B cell (primary cell): ENCODE data around the gene SHC2. TPM values are rescaled to one million over a fixed set of nuclear protein-coding genes. Genes with fewer than 3 reads are reported as not detected.

Experiments
- ATAC-seq: fragments of 200-7000 bp; cut with Tn5 transposase; one replicate; pipeline ENCODE4 v1.10.0; 2021; ENCODE audit warnings: low read depth, mild to moderate bottlenecking, moderate number of reproducible peaks, moderate library complexity
- CTCF ChIA-PET: fragments of 350-600 bp; sonication (Branson Sonifier 250); formaldehyde crosslinking; loops from one replicate; lab custom pipeline; 2021; ENCODE audit warnings: antibody characterized with exemption, inconsistent platforms; lab: Charles Lee
- POLR2A ChIA-PET: fragments of 350-600 bp; sonication (Branson Sonifier 250); formaldehyde crosslinking; loops from one replicate; lab custom pipeline; 2021; ENCODE audit warnings: antibody characterized with exemption; lab: Charles Lee
- DNase-seq: peaks from one replicate; pipeline ENCODE4 v3.0.0; 2013
- H2AFZ ChIP-seq: 2 replicates; pipeline ENCODE4 v1.6.1; 2012; ENCODE audit warnings: mild to moderate bottlenecking, low read depth, low read length; ENCODE audit not compliant: insufficient read depth, poor library complexity, severe bottlenecking
- H3K27ac ChIP-seq, 2 donors: 1 replicate in 1 of 2; 2 replicates in 1 of 2; pipeline ENCODE4 v1.5.1; 2012 to 2013; ENCODE audit warnings: low read length in 2 of 2, mild to moderate bottlenecking in 2 of 2, moderate library complexity in 1 of 2
- H3K27me3 ChIP-seq, 4 experiments: fragments of 200-600 bp in 1 of 4; sonication (generic) in 1 of 4; replicated peaks in 1 of 4; 1 replicate in 2 of 4; 2 replicates in 2 of 4; pipeline versions ENCODE4 v1.6.1 to v1.7.0; 2013 to 2016; ENCODE audit warnings: low read length in 3 of 4, mild to moderate bottlenecking in 2 of 4, mixed read lengths in 1 of 4, moderate library complexity in 1 of 4; ENCODE audit not compliant: insufficient read depth in 4 of 4, control insufficient read depth in 3 of 4; ENCODE audit errors: control extremely low read depth in 1 of 4
- H3K36me3 ChIP-seq, 2 experiments: replicated peaks in 1 of 2; 1 replicate in 1 of 2; 2 replicates in 1 of 2; pipeline versions ENCODE4 v1.6.1 to v1.7.1; 2013; ENCODE audit warnings: low read length in 1 of 2; ENCODE audit not compliant: insufficient read depth in 2 of 2, control insufficient read depth in 1 of 2; ENCODE audit errors: control extremely low read depth in 1 of 2, extremely low read depth in 1 of 2
- H3K4me1 ChIP-seq, 2 donors: fragments of 200-600 bp in 1 of 2; sonication (generic) in 1 of 2; 1 replicate in 1 of 2; 2 replicates in 1 of 2; pipeline versions ENCODE4 v1.5.1 to v1.6.1; 2013 to 2017; ENCODE audit warnings: low read length in 2 of 2; ENCODE audit not compliant: control insufficient read depth in 2 of 2, insufficient read depth in 2 of 2
- H3K4me2 ChIP-seq: replicated peaks from 2 replicates; pipeline ENCODE3; 2012; ENCODE audit warnings: mild to moderate bottlenecking, low read depth, low read length; ENCODE audit not compliant: poor library complexity, severe bottlenecking
- H3K4me3 ChIP-seq, 5 experiments: fragments of 200-600 bp in 1 of 5; sonication (generic) in 1 of 5; 1 replicate in 3 of 5; 2 replicates in 2 of 5; pipeline versions ENCODE4 v1.5.1 to v1.7.0; 2011 to 2016; ENCODE audit warnings: low read length in 4 of 5, mild to moderate bottlenecking in 4 of 5, low read depth in 2 of 5, control low read depth in 1 of 5, moderate library complexity in 1 of 5; ENCODE audit not compliant: insufficient read depth in 1 of 5; ENCODE audit errors: control extremely low read depth in 1 of 5, extremely low read depth in 1 of 5
- H3K79me2 ChIP-seq: fragments of 200-600 bp; sonication (generic); one replicate; pipeline ENCODE4 v1.6.0; 2016; ENCODE audit warnings: low read length; ENCODE audit not compliant: control insufficient read depth, insufficient read depth
- H3K9ac ChIP-seq: fragments of 200-600 bp; sonication (generic); 2 replicates; pipeline ENCODE4 v1.6.1; 2017; ENCODE audit warnings: mild to moderate bottlenecking, low read length, moderate library complexity
- H3K9me3 ChIP-seq, 3 donors: one replicate each; pipeline versions ENCODE4 v1.6.1 to v1.7.1; 2013; ENCODE audit warnings: low read length in 2 of 3; ENCODE audit not compliant: control insufficient read depth in 2 of 3, insufficient read depth in 1 of 3; ENCODE audit errors: control extremely low read depth in 1 of 3
- H4K20me1 ChIP-seq: 2 replicates; pipeline ENCODE4 v1.6.0; 2012; ENCODE audit warnings: mild to moderate bottlenecking, low read length; ENCODE audit not compliant: insufficient read depth, control insufficient read depth, poor library complexity, severe bottlenecking
- H3K27ac Mint-ChIP-seq: one replicate; pipeline ENCODE4 v1.8.0; 2021; ENCODE audit warnings: mixed read lengths
- H3K27me3 Mint-ChIP-seq: one replicate; pipeline ENCODE4 v1.8.0; 2021; ENCODE audit warnings: mixed read lengths
- H3K4me1 Mint-ChIP-seq: one replicate; pipeline ENCODE4 v1.8.0; 2021; ENCODE audit warnings: mixed read lengths
- H3K4me3 Mint-ChIP-seq: one replicate; pipeline ENCODE4 v1.8.0; 2021; ENCODE audit warnings: mixed read lengths
- H3K9me3 Mint-ChIP-seq: one replicate; pipeline ENCODE4 v1.8.0; 2022; ENCODE audit warnings: mixed read lengths; ENCODE audit not compliant: insufficient read depth
- EZH2 ChIP-seq: IDR thresholded peaks from 2 replicates; pipeline ENCODE4 v1.6.1; 2012; ENCODE audit warnings: borderline replicate concordance, low read depth, mild to moderate bottlenecking, moderate library complexity, low read length; ENCODE audit not compliant: insufficient read depth, poor library complexity, severe bottlenecking
- WGBS: methylation state at CpG from one replicate; pipeline ENCODE4 v1.1.5; 2013; ENCODE audit warnings: missing lambda C conversion rate; ENCODE audit not compliant: insufficient coverage; 5-methylcytosine and 5-hydroxymethylcytosine counted together
- intact Hi-C: fragments of 100-400 bp; cut with micrococcal nuclease; formaldehyde crosslinking; loops from one replicate; pipeline ENCODE4 v1.10.0; 2022
- polyA plus RNA-seq: library from polyadenylated mRNA; depleted of rRNA; stranded (reverse); fragments of >200 nt; gene quantifications from 2 replicates; pipeline ENCODE4 v1.2.3, GENCODE V29; 2012
- total RNA-seq, 2 donors: library from RNA; stranded (reverse); fragments of 120-200 nt in 1 of 2; gene quantifications; 1 replicate in 1 of 2; 2 replicates in 1 of 2; pipeline versions ENCODE4 v1.2.3 to v1.2.4, GENCODE V29; 2013 to 2022
- TF ChIP-seq, protein P1 (sequence below): fragments of 200-600 bp; IDR thresholded peaks from one replicate; pipeline ENCODE4 v1.8.0; 2022; ENCODE audit warnings: antibody characterized with exemption, mild to moderate bottlenecking

SHC2 gene
- total and polyA plus RNA-seq, 2 donors (not counting 1 experiment from before 2014, with no cell fraction given), result 0.19 TPM; not detected in 1

DNA sequence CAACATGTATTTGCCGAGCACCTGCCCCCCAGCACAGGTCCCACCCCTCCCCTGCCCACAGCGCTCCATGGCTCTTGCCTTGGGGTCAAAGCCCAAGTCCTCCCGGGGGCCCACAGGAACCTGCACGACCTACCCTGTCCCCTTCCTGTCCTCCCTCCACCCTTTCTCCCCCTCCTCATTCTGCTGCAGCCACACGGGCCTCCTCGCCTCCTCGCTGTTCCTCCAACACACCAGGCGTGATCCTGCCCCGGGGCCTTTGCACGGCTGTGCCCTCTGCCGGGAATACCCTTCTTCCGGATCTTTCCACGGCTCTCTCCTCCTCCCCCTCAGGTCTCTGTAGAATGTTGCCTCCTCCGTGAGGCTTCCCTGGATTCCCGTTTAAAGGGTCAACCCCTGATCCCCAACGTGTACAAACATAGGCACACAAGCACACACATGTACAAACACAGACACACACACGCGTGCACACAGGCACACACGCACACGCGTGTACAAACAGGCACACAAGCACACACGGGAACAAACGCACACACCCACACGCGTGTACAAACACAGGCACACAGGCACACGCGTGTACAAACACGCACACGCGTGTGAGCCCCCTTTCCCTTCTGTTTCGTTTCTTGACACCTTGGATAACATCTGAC, 38.3 kb upstream of the SHC2 start:
- no peaks in the 10 kb centered on the region for H4K20me1 ChIP-seq
- no peak overlapping the region for H2AFZ ChIP-seq
- H3K9me3 ChIP-seq, result peaks cover 0 to 35% (median 0%) of the 10 kb centered on the region in 3 donors
- no peaks in the 10 kb centered on the region for H3K79me2 ChIP-seq
- peaks cover 16 to 22% of the 10 kb centered on the region in 2 donors for H3K4me1 ChIP-seq
- TF ChIP-seq, protein P1, sequence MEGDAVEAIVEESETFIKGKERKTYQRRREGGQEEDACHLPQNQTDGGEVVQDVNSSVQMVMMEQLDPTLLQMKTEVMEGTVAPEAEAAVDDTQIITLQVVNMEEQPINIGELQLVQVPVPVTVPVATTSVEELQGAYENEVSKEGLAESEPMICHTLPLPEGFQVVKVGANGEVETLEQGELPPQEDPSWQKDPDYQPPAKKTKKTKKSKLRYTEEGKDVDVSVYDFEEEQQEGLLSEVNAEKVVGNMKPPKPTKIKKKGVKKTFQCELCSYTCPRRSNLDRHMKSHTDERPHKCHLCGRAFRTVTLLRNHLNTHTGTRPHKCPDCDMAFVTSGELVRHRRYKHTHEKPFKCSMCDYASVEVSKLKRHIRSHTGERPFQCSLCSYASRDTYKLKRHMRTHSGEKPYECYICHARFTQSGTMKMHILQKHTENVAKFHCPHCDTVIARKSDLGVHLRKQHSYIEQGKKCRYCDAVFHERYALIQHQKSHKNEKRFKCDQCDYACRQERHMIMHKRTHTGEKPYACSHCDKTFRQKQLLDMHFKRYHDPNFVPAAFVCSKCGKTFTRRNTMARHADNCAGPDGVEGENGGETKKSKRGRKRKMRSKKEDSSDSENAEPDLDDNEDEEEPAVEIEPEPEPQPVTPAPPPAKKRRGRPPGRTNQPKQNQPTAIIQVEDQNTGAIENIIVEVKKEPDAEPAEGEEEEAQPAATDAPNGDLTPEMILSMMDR, result no peak
- no peak for TF ChIP-seq EZH2
- WGBS, result 75% methylated on average over 31 of the region's 31 CpGs
- Mint-ChIP-seq H3K27ac (no peak overlapping the region), H3K27me3 (peaks cover 12% of the 10 kb centered on the region), H3K4me1 (peaks cover 10% of the 10 kb centered on the region), H3K9me3 (peaks cover 2% of the 10 kb centered on the region), H3K4me3 (peak overlapping the region; percentile 11)
- no peak overlapping the region for H3K27ac ChIP-seq
- H3K4me3 ChIP-seq, result no peak overlapping the region
- peaks cover 0 to 45% (median 14%) of the 10 kb centered on the region in 4 experiments for H3K27me3 ChIP-seq
- no peak overlapping the region for H3K4me2 ChIP-seq
- intact Hi-C loops, result no loop called here
- CTCF ChIA-PET, result interaction anchor here (1.6 kb wide), 1 partner anchor 12 kb away, joined by 5 read pairs; no protein-coding TSS in a partner anchor
- H3K36me3 ChIP-seq, result no peaks in the 10 kb centered on the region
- no peak for ATAC-seq
- POLR2A ChIA-PET, result no interaction called here
- no peak for DNase-seq
- H3K9ac ChIP-seq, result no peak overlapping the region

DNA sequence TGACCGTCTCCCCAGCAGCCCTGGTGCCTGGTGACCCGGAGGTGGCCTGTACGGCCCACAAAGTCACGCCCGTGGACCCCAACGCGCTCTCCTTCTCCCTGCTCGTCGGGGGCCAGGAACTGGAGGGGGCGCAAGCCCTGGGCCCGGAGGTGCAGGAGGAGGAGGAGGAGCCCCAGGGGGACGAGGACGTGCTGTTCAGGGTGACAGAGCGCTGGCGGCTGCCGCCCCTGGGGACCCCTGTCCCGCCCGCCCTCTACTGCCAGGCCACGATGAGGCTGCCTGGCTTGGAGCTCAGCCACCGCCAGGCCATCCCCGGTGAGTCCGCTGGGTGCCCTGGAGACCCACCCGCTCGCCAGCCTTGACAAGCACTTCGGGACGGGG, 37.7 kb upstream of the SHC2 start:
- Histone ChIP-seq H3K9ac (no peak overlapping the region), H3K27ac (no peak overlapping the region), H3K4me2 (peak overlapping the region; percentile 50), H2AFZ (no peak overlapping the region), H4K20me1 (no peaks in the 10 kb centered on the region), H3K79me2 (no peaks in the 10 kb centered on the region), H3K36me3 (no peaks in the 10 kb centered on the region), H3K4me3 (no peak overlapping the region), H3K27me3 (peaks cover 0 to 46% (median 14%) of the 10 kb centered on the region in 4 experiments), H3K9me3 (peaks cover 0 to 35% (median 0%) of the 10 kb centered on the region in 3 donors), H3K4me1 (peaks cover 16 to 22% of the 10 kb centered on the region in 2 donors)
- ChIA-PET CTCF (interaction anchor here (0.8 to 1.6 kb wide), 2 partner anchors 10 to 12 kb away, joined by 3 to 5 read pairs; no protein-coding TSS in a partner anchor), POLR2A (no interaction called here)
- WGBS, result 10% methylated on average over 25 of the region's 26 CpGs
- ATAC-seq (no peak), DNase-seq (no peak)
- no peak overlapping the region for H3K4me3 Mint-ChIP-seq
- peaks cover 10% of the 10 kb centered on the region for H3K4me1 Mint-ChIP-seq
- TF ChIP-seq EZH2, result no peak
- TF ChIP-seq, protein P1, result no peak
- no peak overlapping the region for H3K27ac Mint-ChIP-seq
- intact Hi-C loops, result no loop called here
- peaks cover 2% of the 10 kb centered on the region for H3K9me3 Mint-ChIP-seq
- H3K27me3 Mint-ChIP-seq, result peaks cover 12% of the 10 kb centered on the region
